Stimulated activated CD8-positive, alpha-beta memory T cell treated with anti-CD3 and anti-CD28 coated beads, Interleukin-7, amount 100 ng/mL, for 4 hours (primary cell): ENCODE results near the gene CD2BP2.
"Not testable (repeated sequence)": the region's sequence is repeated elsewhere in the genome, so short reads cannot be mapped to it uniquely, and the experiment has no call there.

Source experiments
- DNase-seq, 2 donors: peaks; one replicate each; pipeline ENCODE4 v3.0.0-alpha.2; 2020; ENCODE audit warnings: low read depth in 2 of 2

The CD2BP2 gene

DNA sequence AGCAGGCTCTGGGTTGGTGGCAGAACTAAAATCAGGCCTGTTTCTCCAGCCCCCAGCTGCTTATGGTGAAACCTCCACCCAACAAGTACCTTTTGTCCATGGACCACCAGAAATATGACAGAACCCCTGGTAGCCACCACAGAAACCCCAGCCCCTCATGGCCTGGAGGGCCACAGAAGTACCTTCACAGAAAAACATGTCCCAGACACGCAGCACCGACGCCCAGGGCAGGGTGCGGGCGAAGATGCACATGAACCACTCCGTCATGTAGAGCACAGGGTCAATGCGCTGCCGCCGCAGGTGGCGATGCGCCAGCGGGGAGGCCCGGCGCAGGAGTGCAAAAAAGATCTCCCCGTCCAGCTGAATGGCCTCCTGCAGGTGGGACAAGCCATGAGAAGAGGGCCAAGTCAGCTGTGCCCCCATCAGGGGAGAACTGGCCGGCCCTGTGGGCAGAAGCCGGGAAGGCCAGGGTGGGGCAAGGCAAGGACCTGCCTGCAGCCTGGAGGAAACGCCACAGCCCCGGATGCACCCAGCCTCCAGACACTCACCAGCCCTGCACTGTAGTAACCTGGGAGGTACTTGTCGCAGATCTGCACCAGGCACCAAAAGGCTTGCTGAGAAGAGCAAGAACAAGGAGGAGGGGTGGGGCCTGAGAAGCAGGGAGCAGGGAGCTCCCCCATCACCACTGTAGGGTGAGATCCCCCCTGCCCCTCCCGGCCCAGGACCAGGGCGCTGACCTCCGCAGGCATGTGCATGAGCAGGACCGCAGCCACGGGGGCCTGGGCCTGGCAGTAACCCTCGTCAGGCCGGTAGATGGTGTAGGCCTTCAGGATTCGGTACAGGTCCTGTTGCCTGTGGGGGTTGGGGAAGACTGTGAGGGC lies 4.1 kb upstream of the CD2BP2 start:
- no peak for DNase-seq

DNA sequence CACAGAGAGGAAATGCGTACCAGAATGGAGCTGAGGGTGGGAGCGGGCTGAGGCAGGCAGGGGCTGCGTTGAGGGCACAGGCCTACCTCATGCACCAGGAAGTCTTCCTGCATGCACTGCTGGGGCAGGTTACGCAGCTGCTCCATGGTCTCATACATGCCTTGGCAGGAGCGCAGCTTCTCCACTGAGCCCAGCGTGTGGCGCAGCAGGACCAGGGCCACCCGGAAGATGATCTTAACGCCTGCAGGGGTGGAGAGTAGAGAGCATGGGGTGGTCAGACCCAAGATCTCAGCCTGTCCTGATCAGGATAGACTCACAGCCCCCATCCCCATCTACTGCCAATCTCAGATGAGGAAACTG lies 3.4 kb upstream of the CD2BP2 start:
- DNase-seq = no peak

- no peak for DNase-seq
Observed at GRCh38 chr16:30357715-30358576, 2.8 kb upstream of the CD2BP2 start.

DNA sequence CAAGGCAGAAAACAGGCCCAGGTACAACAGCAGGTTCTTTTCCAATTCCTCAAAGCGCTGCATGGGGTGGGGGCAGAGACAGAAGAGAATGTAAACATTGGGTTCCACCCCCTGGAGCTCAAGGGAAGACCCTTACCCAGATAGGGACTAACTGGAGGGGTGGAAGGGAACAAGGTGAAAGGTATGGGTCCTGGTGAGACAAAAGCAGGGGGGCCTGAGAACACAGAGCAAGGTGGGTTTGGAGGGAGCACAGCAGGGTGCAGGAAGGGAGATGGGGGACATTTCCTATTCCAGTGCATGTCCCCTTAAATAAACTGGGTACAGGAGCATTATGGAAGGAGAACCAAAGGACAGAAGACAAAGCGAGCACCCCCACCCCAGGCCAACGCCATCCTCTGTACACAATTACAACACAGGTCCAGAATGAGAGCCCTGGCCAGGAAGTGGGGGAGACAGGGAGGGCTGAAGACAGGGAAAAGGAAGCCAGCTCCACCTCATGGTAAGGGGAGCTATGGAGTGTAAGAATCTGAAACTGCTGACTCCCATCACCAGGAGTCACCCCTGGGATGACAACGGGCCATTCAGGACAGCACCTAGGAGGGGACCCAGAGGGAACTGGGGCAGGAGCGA lies 2.1 kb upstream of the CD2BP2 start:
- DNase-seq = no peak

GRCh38 chr16:30356401-30357084 lies 1.4 kb upstream of the CD2BP2 start:
- DNase-seq = no peak

DNA sequence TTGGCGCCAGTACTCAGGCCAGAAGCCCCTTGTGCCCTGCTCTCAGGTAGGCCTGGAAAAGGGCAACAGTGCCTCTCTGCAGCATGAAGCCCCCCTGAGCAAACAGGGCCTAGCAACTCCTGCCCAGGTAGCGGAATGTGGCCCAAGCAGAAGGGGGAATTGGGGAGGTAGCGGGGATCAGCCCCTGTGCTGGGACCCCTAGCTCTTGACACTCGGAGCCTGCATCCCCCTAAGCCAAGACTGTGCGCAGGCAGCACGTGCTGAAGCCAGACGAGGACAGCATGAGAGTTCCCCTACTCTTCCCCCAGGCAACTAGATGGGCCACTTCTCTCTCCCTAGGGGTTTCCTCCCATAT lies 823 bp upstream of the CD2BP2 start:
- no peak for DNase-seq

GRCh38 chr16:30354423-30355143 lies 525 bp downstream of the CD2BP2 start:
- no peak for DNase-seq

DNA sequence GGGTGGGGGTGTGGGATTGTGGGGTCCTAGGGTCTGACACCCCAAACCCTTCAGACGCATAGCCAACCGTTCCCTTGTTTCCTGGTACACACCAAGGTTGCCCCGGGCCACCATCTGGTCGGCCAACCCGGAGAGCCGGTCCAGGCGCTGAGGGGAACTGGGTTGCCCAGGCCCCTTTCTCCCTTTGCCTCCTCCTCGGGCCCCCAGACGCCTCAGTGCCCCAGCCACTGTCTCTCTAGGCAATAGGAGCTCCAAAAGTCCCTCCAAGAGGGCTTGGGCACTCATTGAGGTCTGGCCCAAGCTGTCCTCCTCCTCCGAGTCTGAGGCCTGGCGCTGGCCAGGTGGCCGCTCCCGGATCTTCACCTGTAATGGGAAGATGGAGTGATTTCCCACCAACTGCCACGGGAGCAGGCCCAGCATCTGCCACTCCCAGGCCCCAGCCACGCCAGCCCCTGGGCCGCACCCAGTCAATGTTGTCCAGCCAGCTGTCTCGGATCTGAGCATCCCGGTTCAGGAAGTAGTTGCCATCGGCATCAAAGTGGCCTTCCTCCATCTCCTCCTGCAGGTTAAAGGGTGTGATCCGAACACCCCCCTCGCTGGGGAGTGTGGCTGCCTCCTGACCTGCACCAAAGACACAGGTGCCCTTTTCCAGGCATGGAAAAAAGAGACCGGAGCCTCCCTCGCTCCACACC lies 1.5 kb downstream of the CD2BP2 start:
- DNase-seq = no peak

DNA sequence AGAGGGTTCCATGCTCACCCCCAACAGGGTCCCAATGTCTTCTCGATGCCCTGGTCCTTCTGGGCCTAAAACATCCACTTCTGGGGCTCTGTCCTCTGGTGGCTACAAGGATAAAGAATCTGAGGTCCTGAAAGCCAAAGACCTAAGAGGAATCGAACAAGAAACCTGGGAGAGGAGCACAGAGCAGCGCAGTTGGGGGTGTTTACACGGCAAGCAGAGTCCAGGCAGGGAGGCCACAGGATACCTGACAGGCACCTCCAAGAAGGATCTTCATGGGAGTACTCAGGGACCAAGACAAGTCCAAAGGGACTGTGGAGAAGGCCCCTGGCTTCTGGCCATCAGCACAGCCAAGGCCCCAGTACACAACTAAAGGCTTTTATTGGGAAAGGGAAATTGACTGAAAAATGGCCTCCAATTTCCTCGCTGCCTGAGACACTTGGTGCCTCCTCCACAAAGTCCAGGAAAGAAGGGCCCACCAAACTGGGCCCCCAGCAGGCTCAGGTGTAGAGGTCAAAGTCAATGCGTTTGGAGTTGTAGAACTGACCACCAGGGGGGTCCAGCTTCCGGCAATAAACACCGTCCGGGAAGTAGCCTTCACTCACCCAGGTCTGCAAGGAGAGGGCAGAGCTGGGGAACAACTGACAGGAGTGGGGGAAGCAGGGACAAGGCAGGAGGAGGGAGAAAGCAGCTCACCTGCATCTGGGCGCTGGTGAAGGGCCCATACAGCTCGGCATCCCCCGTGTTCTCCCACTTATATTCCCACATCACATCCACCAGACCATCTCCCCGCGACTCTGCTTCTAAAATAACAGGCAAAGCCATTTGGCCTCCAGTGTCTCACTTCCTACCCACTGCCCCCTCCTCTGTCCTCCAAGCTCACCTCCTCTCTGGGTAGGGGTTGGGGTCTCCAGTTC lies 2.4 kb downstream of the CD2BP2 start:
- DNase-seq = no peak

- DNase-seq = no peak
Observed at GRCh38 chr16:30351586-30352419, 3.3 kb downstream of the CD2BP2 start.

DNA sequence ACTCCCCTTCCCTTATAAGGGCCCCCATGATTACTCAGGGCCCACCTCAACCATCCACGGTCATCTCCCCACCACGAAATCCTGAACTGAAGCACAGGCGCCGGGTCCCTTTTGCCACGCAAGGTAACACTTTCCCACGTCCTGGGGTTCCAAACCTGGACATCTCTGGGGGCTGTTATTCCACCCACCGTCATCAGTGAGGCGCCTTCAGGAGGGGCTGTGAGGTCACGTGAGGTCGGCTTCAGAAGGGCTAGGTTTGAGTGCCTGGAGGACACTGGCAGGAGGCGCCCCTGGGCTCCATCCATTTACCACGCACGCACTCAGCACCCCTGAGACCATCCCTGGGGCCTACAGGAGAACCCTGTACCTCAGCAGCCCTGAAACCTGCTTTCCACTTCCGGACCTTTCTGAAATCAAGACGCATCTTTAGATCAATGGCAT lies 4.1 kb downstream of the CD2BP2 start:
- no peak for DNase-seq

DNA sequence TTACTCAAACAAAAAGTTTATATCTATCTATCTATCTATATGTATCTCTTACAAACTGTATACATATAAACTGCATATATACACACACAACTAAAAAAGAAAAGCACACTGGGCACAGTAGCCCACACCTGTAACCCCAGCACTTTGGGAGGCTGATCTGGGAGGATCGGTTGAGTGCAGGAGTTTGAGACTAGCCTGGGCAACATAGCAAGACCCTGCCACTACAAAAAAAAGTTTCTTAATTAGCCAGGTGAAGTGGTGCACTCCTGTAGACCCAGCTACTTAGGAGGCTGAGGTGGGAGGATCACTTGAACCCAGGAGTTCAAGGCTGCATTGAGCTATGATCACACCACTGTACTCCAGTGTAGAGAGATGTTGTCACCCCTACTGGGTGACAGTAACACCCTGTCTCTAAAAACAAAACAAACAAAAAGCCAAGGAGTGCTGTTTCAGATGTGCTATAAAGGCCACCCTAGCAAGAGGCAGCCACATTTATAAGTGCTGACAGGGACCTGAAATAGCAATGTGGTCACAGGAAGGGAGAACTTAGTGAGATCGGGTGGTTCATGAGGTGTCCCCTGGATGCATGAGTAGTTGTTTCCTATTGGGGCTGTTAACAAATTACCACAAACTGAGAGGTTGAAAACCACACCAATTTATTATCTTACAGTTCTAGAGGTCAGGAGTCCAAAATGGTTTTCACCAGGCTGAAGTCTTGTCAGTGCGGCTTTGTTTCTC lies 4.8 kb downstream of the CD2BP2 start:
- DNase-seq = no peak

- DNase-seq = no peak
Observed at GRCh38 chr16:30349675-30350074, 5.4 kb downstream of the CD2BP2 start.

DNA sequence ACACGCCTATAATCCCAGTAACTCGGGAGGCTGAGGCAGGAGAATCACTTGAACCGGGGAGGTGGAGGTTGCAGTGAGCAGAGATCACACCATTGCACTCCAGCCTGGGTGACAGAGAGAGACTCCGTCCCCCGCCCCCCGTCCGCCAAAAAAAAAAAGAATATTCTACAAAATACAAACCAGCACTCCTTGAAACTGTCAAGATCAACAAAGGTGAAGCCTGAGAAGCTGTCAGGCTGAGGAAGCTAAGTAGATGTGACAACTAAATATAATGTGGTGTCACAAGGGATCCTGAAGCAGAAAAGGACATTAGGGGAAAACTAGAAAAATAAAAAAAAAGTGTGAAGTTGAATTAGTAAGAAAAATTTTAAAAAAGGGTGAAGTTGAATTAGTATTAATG lies 6.2 kb downstream of the CD2BP2 start:
- no peak for DNase-seq

- DNase-seq = no peak
Observed at GRCh38 chr16:30348113-30348512, 7.0 kb downstream of the CD2BP2 start.

GRCh38 chr16:30346286-30346685 lies 8.8 kb downstream of the CD2BP2 start:
- DNase-seq = no peak

DNA sequence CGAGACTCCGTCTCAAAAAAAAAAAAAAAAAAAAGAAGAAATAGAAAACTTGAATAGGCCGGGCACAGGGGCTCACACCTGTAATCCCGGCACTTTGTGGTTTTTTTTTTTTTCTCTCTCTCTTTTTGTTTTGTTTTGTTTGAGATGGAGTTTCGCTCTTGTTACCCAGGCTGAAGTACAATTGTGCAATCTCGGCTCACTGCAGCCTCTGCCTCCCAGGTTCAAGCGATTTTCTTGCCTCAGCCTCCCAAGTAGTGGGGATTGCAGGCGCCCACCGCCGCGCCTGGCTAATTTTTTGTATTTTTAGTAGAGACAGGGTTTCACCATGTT lies 11.7 kb downstream of the CD2BP2 start:
- not testable (repeated sequence) for DNase-seq
